Loucy (cell line): ENCODE measurements around the gene TCOF1.
"Not testable (repeated sequence)": the region's sequence is repeated elsewhere in the genome, so short reads cannot be mapped to it uniquely, and the experiment has no call there.

Experiments
- H2AFZ ChIP-seq: fragments of 200-600 bp; sonication (generic); 2 replicates; pipeline ENCODE4 v1.6.0; 2016; ENCODE audit warnings: antibody characterized with exemption, mild to moderate bottlenecking, low read length, moderate library complexity
- H3F3A ChIP-seq: fragments of 200-600 bp; 2 replicates; pipeline ENCODE4 v1.6.0; 2016; ENCODE audit warnings: antibody characterized with exemption, low read depth, mild to moderate bottlenecking
- H3K27me3 ChIP-seq: fragments of 200-600 bp; sonication (generic); 2 replicates; pipeline ENCODE4 v1.6.1; 2014; ENCODE audit warnings: low read length, mild to moderate bottlenecking; ENCODE audit not compliant: insufficient read depth, poor library complexity, severe bottlenecking
- H3K36me3 ChIP-seq: fragments of 200-600 bp; sonication (generic); 2 replicates; pipeline ENCODE4 v1.6.1; 2016; ENCODE audit warnings: low read length; ENCODE audit not compliant: insufficient read depth
- H3K4me1 ChIP-seq: fragments of 200-600 bp; sonication (generic); 2 replicates; pipeline ENCODE4 v1.5.1; 2014; ENCODE audit warnings: low read length, mild to moderate bottlenecking; ENCODE audit not compliant: insufficient read depth, poor library complexity, severe bottlenecking
- H3K4me2 ChIP-seq: fragments of 200-600 bp; sonication (generic); 2 replicates; pipeline ENCODE4 v1.6.0; 2014; ENCODE audit warnings: antibody characterized with exemption, low read length, low read depth, mild to moderate bottlenecking; ENCODE audit not compliant: poor library complexity, severe bottlenecking
- H3K4me3 ChIP-seq: fragments of 200-600 bp; sonication (generic); 2 replicates; pipeline ENCODE4 v1.5.1; 2014; ENCODE audit warnings: low read length, mild to moderate bottlenecking, mixed read lengths; ENCODE audit not compliant: poor library complexity, severe bottlenecking
- H3K79me2 ChIP-seq: fragments of 200-600 bp; sonication (generic); 2 replicates; pipeline ENCODE4 v1.6.1; 2014; ENCODE audit warnings: low read length; ENCODE audit not compliant: insufficient read depth
- H3K9ac ChIP-seq: fragments of 200-600 bp; sonication (generic); 2 replicates; pipeline ENCODE4 v1.6.0; 2014; ENCODE audit warnings: mild to moderate bottlenecking, low read depth, low read length, moderate library complexity; ENCODE audit not compliant: poor library complexity, severe bottlenecking
- H3K9me2 ChIP-seq: fragments of 200-600 bp; sonication (generic); replicated peaks from 2 replicates; pipeline ENCODE4 v1.6.1; 2016; ENCODE audit warnings: low read depth, low read length, mixed read lengths
- H3K9me3 ChIP-seq: fragments of 200-600 bp; sonication (generic); 2 replicates; pipeline ENCODE4 v1.6.1; 2014; ENCODE audit warnings: mild to moderate bottlenecking, antibody characterized with exemption, low read length, low read depth; ENCODE audit not compliant: insufficient read depth
- H4K20me1 ChIP-seq: fragments of 200-600 bp; sonication (generic); 2 replicates; pipeline ENCODE4 v1.6.0; 2014; ENCODE audit warnings: antibody characterized with exemption, low read length, mild to moderate bottlenecking; ENCODE audit not compliant: insufficient read depth, poor library complexity, severe bottlenecking
- EZH2phosphoT487 ChIP-seq: fragments of 200-600 bp; IDR thresholded peaks from 2 replicates; pipeline ENCODE4 v1.6.1; 2018; ENCODE audit warnings: antibody characterized with exemption, mild to moderate bottlenecking, moderate library complexity, borderline replicate concordance
- TF ChIP-seq, protein P1 (sequence below): fragments of 200-600 bp; sonication (generic); conservative IDR thresholded peaks from 2 replicates; pipeline ENCODE4 v1.5.1; 2014; ENCODE audit warnings: mild to moderate bottlenecking, antibody characterized with exemption, low read length

Gene TCOF1

DNA sequence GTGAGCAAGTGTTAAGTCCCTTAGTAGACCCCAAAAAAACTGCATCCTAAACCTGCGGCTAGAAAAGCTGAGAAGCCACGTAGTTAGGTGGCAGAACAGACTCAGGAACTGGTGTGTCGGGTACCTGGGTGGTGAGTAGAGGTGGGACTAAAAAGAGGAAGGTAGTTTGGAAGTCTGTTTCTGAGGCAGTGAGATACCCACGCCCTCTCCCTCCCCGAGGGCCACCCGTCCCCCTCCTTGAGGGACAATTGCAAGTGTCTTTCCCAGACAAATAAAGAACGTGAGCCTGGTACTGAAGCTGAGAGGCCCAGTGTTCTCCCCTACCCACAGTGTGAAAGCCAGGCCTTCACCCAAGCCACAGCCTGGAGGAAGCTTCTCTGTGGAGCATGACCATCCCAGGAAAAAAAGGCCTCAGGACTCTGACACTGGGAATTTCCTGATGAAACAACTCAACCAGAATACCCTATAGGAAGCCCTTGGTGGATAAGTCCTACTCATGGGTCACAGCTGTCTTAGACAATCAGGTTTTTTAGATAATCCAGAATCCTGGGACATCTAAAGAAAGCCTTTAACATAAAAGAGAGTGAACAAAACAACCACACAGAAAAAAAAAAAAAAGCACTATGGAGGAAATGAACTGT is 62.3 kb downstream of the TCOF1 start:
- Histone ChIP-seq H3K4me3 (no peak overlapping the region), H3K4me2 (no peak overlapping the region), H3K36me3 (no peaks in the 10 kb centered on the region), H3K9me3 (no peaks in the 10 kb centered on the region), H3K9me2 (no peaks in the 10 kb centered on the region), H3K27me3 (no peaks in the 10 kb centered on the region), H3K79me2 (no peaks in the 10 kb centered on the region), H3F3A (no peaks in the 10 kb centered on the region), H3K9ac (no peak overlapping the region), H2AFZ (no peak overlapping the region), H4K20me1 (no peaks in the 10 kb centered on the region), H3K4me1 (no peaks in the 10 kb centered on the region)
- TF ChIP-seq, protein P1, sequence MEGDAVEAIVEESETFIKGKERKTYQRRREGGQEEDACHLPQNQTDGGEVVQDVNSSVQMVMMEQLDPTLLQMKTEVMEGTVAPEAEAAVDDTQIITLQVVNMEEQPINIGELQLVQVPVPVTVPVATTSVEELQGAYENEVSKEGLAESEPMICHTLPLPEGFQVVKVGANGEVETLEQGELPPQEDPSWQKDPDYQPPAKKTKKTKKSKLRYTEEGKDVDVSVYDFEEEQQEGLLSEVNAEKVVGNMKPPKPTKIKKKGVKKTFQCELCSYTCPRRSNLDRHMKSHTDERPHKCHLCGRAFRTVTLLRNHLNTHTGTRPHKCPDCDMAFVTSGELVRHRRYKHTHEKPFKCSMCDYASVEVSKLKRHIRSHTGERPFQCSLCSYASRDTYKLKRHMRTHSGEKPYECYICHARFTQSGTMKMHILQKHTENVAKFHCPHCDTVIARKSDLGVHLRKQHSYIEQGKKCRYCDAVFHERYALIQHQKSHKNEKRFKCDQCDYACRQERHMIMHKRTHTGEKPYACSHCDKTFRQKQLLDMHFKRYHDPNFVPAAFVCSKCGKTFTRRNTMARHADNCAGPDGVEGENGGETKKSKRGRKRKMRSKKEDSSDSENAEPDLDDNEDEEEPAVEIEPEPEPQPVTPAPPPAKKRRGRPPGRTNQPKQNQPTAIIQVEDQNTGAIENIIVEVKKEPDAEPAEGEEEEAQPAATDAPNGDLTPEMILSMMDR = no peak
- no peak for TF ChIP-seq EZH2phosphoT487

DNA sequence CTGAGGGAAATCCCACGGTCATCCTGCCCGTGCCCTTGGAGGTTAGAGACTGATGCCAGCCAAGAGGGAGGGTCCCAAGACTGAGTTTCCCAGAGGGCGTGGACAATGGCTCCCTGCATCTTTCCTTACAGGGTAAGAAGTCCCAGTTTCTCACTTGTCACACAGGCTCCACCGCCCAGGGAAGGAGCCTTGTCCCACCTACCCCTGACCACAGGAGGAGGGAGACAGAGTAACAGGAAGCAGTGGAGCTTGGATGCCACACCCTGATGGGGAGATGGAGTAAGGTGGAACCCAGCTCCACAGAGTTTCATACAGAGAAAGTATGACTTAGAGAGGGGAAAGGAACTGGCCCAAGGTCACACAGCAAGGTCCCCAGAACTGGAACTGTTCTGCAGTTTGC is 64.6 kb downstream of the TCOF1 start:
- no peak overlapping the region for H3K4me2 ChIP-seq

DNA sequence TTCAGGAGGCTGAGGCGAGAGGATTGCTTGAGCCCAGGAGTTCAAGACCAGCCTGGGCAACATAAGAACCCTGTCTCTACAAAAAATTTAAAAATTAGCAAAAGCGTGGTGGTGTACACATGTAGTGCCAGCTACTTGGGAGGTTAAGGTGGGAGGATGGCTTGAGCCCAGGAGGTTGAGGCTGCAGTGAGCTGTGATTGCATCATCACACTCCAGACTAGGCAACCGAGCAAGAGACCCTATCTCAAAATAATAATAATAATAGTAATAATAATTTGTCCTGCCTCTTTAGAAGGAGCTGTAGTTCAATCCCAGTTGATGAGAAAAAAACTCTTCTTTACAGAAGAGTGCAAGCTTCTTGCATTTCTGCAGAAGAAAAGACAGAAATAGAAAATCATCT is 65.3 kb downstream of the TCOF1 start:
- no peak overlapping the region for H3K4me2 ChIP-seq
- no peaks in the 10 kb centered on the region for H3K36me3 ChIP-seq
- no peaks in the 10 kb centered on the region for H3K4me1 ChIP-seq
- no peaks in the 10 kb centered on the region for H3K9me3 ChIP-seq
- no peak for TF ChIP-seq EZH2phosphoT487
- TF ChIP-seq, protein P1 = no peak
- H3K27me3 ChIP-seq = no peaks in the 10 kb centered on the region
- no peaks in the 10 kb centered on the region for H3K79me2 ChIP-seq
- no peaks in the 10 kb centered on the region for H4K20me1 ChIP-seq
- no peak overlapping the region for H3K9ac ChIP-seq
- no peaks in the 10 kb centered on the region for H3K9me2 ChIP-seq
- no peaks in the 10 kb centered on the region for H3F3A ChIP-seq
- no peak overlapping the region for H3K4me3 ChIP-seq
- H2AFZ ChIP-seq = no peak overlapping the region

More for the DNA sequence above, 64.6 kb downstream of the TCOF1 start:
- Histone ChIP-seq H4K20me1 (no peaks in the 10 kb centered on the region), H3K9ac (no peak overlapping the region), H3K9me3 (no peaks in the 10 kb centered on the region), H3F3A (no peaks in the 10 kb centered on the region), H2AFZ (no peak overlapping the region), H3K27me3 (no peaks in the 10 kb centered on the region), H3K4me3 (no peak overlapping the region), H3K79me2 (no peaks in the 10 kb centered on the region), H3K9me2 (no peaks in the 10 kb centered on the region), H3K36me3 (no peaks in the 10 kb centered on the region), H3K4me1 (no peaks in the 10 kb centered on the region)
- TF ChIP-seq, protein P1 = no peak

DNA sequence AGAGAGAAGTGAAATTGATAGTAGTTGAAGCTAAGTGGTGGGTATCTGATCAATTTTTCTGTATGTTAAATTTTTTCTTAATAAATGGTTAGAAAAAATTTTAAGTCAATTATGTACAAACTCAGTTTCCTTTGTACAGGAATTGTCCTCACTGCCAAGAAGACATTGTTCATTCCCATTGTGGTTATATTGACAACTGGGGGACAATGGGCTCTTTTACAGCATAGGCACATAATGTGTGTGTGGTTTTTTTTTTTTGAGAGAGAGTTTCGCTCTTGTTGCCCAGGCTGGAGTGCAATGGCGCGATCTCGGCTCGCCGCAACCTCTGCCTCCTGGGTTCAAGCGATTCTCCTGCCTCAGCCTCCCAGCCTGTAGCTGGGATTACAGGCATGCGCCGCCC is 68.7 kb downstream of the TCOF1 start:
- not testable (repeated sequence) for H3K4me3 ChIP-seq, H3K9me2 ChIP-seq, H3K4me1 ChIP-seq, H3K27me3 ChIP-seq, H3K36me3 ChIP-seq, H3K79me2 ChIP-seq, H3K9ac ChIP-seq, H3K9me3 ChIP-seq, H3F3A ChIP-seq, H3K4me2 ChIP-seq, H2AFZ ChIP-seq, H4K20me1 ChIP-seq
